Measurements from ENCODE around the gene ZCCHC17. TPM values are rescaled to one million over a fixed set of nuclear protein-coding genes. Genes with fewer than 3 reads are reported as not detected.

The ZCCHC17 gene
- total RNA-seq, 1 donor from 2014 or later = 26.6 TPM

DNA sequence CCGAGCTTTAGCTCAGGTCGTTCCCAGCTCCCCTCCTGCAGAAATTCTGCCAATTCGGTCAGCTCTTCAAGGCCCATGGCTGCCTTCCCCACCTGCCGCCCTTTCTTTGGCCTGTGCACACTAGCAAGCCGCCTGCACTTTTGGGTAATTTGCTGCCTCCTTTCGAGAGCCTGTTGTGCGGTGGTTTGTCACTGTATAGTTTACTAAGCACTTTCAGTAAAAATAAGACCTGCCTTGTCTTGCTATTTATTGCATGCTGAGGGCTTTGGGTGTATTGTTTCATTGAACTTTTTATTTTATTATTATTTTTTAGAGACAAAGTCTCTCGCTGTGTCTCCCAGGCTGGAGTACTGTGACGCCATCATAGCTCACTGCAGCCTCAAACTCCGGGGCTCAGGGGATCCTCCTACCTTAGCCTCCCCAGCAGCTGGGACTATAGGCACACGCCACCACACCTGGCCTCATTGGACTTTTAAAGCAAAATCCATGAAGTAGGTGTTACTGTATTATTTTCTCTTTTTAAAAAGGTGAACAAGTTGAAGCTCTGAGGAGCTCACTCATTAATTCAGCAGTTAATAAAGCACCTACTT lies 77.2 kb downstream of the ZCCHC17 start:
- peak overlapping the region; percentile 77 for H3K4me3 Mint-ChIP-seq
- TF ChIP-seq, protein P1, sequence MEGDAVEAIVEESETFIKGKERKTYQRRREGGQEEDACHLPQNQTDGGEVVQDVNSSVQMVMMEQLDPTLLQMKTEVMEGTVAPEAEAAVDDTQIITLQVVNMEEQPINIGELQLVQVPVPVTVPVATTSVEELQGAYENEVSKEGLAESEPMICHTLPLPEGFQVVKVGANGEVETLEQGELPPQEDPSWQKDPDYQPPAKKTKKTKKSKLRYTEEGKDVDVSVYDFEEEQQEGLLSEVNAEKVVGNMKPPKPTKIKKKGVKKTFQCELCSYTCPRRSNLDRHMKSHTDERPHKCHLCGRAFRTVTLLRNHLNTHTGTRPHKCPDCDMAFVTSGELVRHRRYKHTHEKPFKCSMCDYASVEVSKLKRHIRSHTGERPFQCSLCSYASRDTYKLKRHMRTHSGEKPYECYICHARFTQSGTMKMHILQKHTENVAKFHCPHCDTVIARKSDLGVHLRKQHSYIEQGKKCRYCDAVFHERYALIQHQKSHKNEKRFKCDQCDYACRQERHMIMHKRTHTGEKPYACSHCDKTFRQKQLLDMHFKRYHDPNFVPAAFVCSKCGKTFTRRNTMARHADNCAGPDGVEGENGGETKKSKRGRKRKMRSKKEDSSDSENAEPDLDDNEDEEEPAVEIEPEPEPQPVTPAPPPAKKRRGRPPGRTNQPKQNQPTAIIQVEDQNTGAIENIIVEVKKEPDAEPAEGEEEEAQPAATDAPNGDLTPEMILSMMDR (IDR thresholded peaks at IDR 0.05; ENCODE audit: unreplicated experiment) = no peak
- H3K4me1 Mint-ChIP-seq = peaks cover 28% of the 10 kb centered on the region
- H3K27ac Mint-ChIP-seq = peak overlapping the region; percentile 98
- no peaks in the 10 kb centered on the region for H3K9me3 Mint-ChIP-seq
- no peaks in the 10 kb centered on the region for H3K36me3 Mint-ChIP-seq
- DNase-seq (ENCODE audit: low spot score in 2 of 2, unreplicated experiment in 2 of 2) = no peak
- no peaks in the 10 kb centered on the region for H3K27me3 Mint-ChIP-seq (ENCODE audit: low read depth)

DNA sequence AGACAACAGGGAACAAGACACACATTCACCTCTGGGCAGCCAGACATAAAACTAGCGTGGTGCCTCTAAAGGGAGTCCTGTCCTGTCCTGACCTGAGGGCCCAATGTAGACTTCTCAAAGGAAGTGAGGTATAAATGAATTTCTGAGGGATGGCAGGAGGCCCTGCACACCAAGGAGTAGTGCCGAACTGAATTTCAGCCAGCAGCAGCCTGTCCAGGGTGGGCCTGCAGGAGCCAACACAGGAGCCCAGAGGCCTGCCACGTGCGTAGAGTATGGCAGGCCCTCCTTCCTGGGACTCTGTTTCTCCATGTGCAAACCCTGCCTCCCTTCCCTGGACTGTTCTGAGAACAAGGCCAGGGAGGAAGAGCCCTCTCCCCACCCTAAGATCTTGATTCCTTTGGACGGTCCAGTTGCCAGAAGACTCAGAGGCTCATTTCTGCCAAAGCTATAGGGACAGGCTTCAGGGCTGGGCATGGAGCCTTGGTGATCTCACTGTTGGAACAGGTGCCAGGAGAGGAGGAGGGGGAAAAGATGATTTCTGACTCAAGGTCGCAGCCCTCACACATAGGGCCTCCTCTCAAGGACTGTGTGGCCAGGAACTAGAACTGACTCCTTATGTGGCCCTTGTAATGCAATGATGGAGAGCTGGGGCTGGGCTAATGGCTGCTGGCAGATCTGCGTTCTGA lies 77.8 kb downstream of the ZCCHC17 start:
- Mint-ChIP-seq H3K27ac (peak overlapping the region; percentile 34), H3K4me3 (peak overlapping the region; percentile 77), H3K36me3 (no peaks in the 10 kb centered on the region), H3K27me3 (ENCODE audit: low read depth) (no peaks in the 10 kb centered on the region), H3K4me1 (peaks cover 28% of the 10 kb centered on the region), H3K9me3 (no peaks in the 10 kb centered on the region)
- TF ChIP-seq, protein P1 (IDR thresholded peaks at IDR 0.05; ENCODE audit: unreplicated experiment) = no peak
- no peak for DNase-seq (ENCODE audit: low spot score in 2 of 2, unreplicated experiment in 2 of 2)

DNA sequence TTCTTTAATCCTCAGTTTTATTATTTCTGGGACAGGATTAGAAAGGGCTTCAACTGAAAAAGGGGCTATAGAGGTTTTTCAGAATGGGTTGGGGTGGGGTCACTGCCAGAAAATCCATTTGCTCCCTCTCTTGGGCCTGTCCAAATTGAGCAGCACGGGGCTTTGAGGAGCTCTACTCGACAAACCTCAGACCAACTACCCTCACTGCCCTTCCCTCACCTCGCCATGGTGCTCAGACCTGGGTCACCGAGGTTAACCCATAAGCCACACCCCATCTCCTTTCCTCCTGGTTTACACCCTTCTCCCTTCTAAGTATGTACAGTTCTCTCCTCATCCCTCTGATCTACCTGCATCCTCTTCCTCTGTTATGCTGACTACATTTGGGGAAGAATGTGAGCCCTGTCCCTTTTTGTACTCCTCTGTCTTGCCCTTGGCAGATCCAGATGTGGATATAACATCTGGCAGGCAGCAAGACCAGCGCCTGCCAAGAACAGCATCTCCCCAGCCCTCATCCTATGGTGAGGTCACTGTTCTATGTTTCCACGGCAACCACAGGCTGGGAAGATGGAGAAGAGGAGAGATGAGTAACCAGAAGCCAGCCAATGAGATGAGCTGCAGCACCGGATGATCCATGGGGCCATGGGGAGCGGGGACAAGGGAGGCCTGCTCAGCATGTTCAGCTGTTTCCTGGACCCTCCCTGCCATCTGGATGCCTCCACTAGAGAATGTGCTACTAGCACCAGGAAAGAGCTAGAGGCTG lies 79.7 kb downstream of the ZCCHC17 start:
- TF ChIP-seq, protein P1 (IDR thresholded peaks at IDR 0.05; ENCODE audit: unreplicated experiment) = no peak
- H3K4me3 Mint-ChIP-seq = no peak overlapping the region

DNA sequence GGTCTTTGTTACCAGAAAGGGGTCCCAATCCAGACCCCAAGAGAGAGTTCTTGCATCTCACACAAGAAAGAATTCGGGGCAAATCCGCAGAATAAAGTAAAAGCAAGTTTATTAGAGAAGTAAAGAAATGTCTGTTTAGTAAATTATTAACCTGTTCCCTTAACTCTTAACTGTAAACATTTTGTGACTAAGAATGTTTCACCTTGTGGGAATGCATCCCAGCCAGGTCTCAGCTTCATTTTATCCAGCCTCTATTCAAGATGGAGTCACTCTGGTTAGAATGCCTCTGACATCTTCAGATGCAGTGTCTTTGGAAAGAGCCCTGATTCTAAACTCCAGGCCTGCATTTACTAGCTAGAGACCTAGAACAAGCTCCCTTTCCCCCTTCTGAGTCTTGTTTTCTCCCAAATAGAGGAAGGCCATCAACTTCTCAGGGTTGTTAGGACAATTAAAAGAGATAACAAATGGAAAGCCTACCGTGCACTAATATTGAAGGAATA lies 80.6 kb downstream of the ZCCHC17 start:
- Mint-ChIP-seq H3K27ac (no peak overlapping the region), H3K4me1 (peaks cover 25% of the 10 kb centered on the region), H3K27me3 (ENCODE audit: low read depth) (no peaks in the 10 kb centered on the region), H3K9me3 (no peaks in the 10 kb centered on the region), H3K36me3 (no peaks in the 10 kb centered on the region), H3K4me3 (no peak overlapping the region)
- DNase-seq (ENCODE audit: low spot score in 2 of 2, unreplicated experiment in 2 of 2) = no peak
- TF ChIP-seq, protein P1 (IDR thresholded peaks at IDR 0.05; ENCODE audit: unreplicated experiment) = no peak

More for the DNA sequence above, 79.7 kb downstream of the ZCCHC17 start:
- Mint-ChIP-seq H3K27me3 (ENCODE audit: low read depth) (no peaks in the 10 kb centered on the region), H3K4me1 (peaks cover 24% of the 10 kb centered on the region), H3K36me3 (no peaks in the 10 kb centered on the region), H3K9me3 (no peaks in the 10 kb centered on the region), H3K27ac (peak overlapping the region; percentile 30)
- no peak for DNase-seq (ENCODE audit: low spot score in 2 of 2, unreplicated experiment in 2 of 2)

DNA sequence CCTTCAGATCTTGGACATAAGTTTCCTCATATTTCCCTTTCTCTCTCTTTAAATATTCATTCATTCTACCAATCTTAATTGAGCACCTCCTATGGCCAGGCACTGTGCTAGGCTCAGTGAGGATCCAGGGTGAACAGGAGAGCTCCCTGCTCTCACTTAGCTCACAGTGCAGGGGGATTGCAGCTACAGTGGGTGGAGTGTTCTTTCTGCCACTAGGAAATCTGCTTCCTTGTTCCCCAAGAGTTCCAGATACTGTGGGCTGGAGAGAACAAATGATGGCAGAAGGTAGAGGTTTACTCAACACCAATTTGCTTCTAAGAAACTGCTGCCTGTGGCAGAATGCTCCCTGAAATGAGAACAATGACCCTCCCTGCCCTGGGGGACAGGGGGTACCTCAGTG lies 81.2 kb downstream of the ZCCHC17 start:
- Mint-ChIP-seq H3K4me1 (peaks cover 23% of the 10 kb centered on the region), H3K27ac (peak overlapping the region; percentile 35), H3K4me3 (no peak overlapping the region), H3K9me3 (no peaks in the 10 kb centered on the region), H3K27me3 (ENCODE audit: low read depth) (no peaks in the 10 kb centered on the region), H3K36me3 (no peaks in the 10 kb centered on the region)
- TF ChIP-seq, protein P1 (IDR thresholded peaks at IDR 0.05; ENCODE audit: unreplicated experiment) = no peak
- no peak for DNase-seq (ENCODE audit: low spot score in 2 of 2, unreplicated experiment in 2 of 2)
